Measurements from ENCODE around the gene ANKRD31.

- no peak for TF ChIP-seq ZFX (IDR thresholded peaks at IDR 0.05; ENCODE audit: borderline replicate concordance)
- TF ChIP-seq CTCF (IDR thresholded peaks at IDR 0.05), result no peak
Observed at GRCh38 chr5:75234251-75234650, 2.4 kb downstream of the ANKRD31 start.
